ENCODE results near the gene RFX6.

DNA sequence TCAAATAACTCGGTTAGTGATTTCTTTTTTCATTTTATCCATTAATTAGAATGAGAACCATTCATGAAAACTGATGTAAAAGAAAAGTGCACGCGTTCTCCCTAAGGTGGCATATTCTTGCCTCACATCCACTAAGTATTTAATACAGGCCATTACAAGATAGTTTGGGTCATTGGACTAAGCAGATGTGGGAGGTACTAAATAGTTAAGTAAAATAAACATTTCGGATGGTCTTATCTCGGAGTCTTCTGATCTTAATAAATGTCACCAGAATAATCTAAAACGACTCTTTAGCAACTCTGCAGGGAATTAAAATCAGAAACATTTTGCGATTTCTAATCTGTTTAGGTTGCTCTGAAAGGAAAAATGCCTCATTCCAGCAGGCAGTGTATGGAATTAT is 78.7 kb downstream of the RFX6 start:
- TF ChIP-seq, protein P1, sequence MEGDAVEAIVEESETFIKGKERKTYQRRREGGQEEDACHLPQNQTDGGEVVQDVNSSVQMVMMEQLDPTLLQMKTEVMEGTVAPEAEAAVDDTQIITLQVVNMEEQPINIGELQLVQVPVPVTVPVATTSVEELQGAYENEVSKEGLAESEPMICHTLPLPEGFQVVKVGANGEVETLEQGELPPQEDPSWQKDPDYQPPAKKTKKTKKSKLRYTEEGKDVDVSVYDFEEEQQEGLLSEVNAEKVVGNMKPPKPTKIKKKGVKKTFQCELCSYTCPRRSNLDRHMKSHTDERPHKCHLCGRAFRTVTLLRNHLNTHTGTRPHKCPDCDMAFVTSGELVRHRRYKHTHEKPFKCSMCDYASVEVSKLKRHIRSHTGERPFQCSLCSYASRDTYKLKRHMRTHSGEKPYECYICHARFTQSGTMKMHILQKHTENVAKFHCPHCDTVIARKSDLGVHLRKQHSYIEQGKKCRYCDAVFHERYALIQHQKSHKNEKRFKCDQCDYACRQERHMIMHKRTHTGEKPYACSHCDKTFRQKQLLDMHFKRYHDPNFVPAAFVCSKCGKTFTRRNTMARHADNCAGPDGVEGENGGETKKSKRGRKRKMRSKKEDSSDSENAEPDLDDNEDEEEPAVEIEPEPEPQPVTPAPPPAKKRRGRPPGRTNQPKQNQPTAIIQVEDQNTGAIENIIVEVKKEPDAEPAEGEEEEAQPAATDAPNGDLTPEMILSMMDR (conservative IDR thresholded peaks at IDR 0.05 in 1 of 2, IDR thresholded peaks at IDR 0.05 in 1 of 2; ENCODE audit: low read depth in 1 of 2, low read length in 2 of 2) = no peak
- no peak for TF ChIP-seq EZH2 (IDR thresholded peaks at IDR 0.05; ENCODE audit: low read length, missing control alignments)
